ENCODE measurements around the gene SELPLG.
"Not testable (repeated sequence)": the region's sequence is repeated elsewhere in the genome, so short reads cannot be mapped to it uniquely, and the experiment has no call there.

SELPLG gene

GRCh38 chr12:108663324-108664015 lies 29.8 kb upstream of the SELPLG start:
- no peak for DNase-seq (ENCODE audit: low read depth in 1 of 2, low spot score in 1 of 2)
- TF ChIP-seq CTCF (IDR thresholded peaks at IDR 0.05; ENCODE audit: insufficient read depth, low read length) (no peak), REST (IDR thresholded peaks at IDR 0.05; ENCODE audit: insufficient replicate concordance, low read depth) (no peak), GABPA (IDR thresholded peaks at IDR 0.05; ENCODE audit: low read depth) (no peak), POLR2AphosphoS5 (IDR thresholded peaks at IDR 0.05; ENCODE audit: low read depth) (no peak), SPI1 (IDR thresholded peaks at IDR 0.05; ENCODE audit: borderline replicate concordance, low read depth) (no peak)
- Histone ChIP-seq H3K4me3 (replicated peaks; ENCODE audit: insufficient read depth, low read length) (no peak overlapping the region), H3K27ac (replicated peaks) (peak overlapping the region; percentile 62), H3K27me3 (ENCODE audit: insufficient read depth, poor library complexity, severe bottlenecking) (no peaks in the 10 kb centered on the region)

GRCh38 chr12:108658115-108658514 lies 24.4 kb upstream of the SELPLG start:
- DNase-seq (ENCODE audit: low read depth in 1 of 2, low spot score in 1 of 2); H3K27ac ChIP-seq (replicated peaks); H3K4me3 ChIP-seq (replicated peaks; ENCODE audit: insufficient read depth, low read length); H3K27me3 ChIP-seq (ENCODE audit: insufficient read depth, poor library complexity, severe bottlenecking): not testable (repeated sequence)

- Histone ChIP-seq H3K27ac (replicated peaks) (no peak overlapping the region), H3K27me3 (ENCODE audit: insufficient read depth, poor library complexity, severe bottlenecking) (no peaks in the 10 kb centered on the region), H3K4me3 (replicated peaks; ENCODE audit: insufficient read depth, low read length) (no peak overlapping the region)
- no peak for DNase-seq (ENCODE audit: low read depth in 1 of 2, low spot score in 1 of 2)
- TF ChIP-seq REST (IDR thresholded peaks at IDR 0.05; ENCODE audit: insufficient replicate concordance, low read depth) (no peak), SPI1 (IDR thresholded peaks at IDR 0.05; ENCODE audit: borderline replicate concordance, low read depth) (no peak), GABPA (IDR thresholded peaks at IDR 0.05; ENCODE audit: low read depth) (no peak), CTCF (IDR thresholded peaks at IDR 0.05; ENCODE audit: insufficient read depth, low read length) (no peak), POLR2AphosphoS5 (IDR thresholded peaks at IDR 0.05; ENCODE audit: low read depth) (no peak)
These were observed 23.5 kb upstream of the SELPLG start for GRCh38 chr12:108657130-108657745.

- not testable (repeated sequence) for H3K4me3 ChIP-seq (replicated peaks; ENCODE audit: insufficient read depth, low read length); DNase-seq (ENCODE audit: low read depth in 1 of 2, low spot score in 1 of 2); H3K27me3 ChIP-seq (ENCODE audit: insufficient read depth, poor library complexity, severe bottlenecking); H3K27ac ChIP-seq (replicated peaks)
These were observed 22.6 kb upstream of the SELPLG start for GRCh38 chr12:108656247-108656646.

GRCh38 chr12:108655812-108656175 lies 22.1 kb upstream of the SELPLG start:
- H3K4me3 ChIP-seq (replicated peaks; ENCODE audit: insufficient read depth, low read length); DNase-seq (ENCODE audit: low read depth in 1 of 2, low spot score in 1 of 2); H3K27ac ChIP-seq (replicated peaks); H3K27me3 ChIP-seq (ENCODE audit: insufficient read depth, poor library complexity, severe bottlenecking): not testable (repeated sequence)

- DNase-seq (ENCODE audit: low read depth in 1 of 2, low spot score in 1 of 2); H3K27ac ChIP-seq (replicated peaks); H3K4me3 ChIP-seq (replicated peaks; ENCODE audit: insufficient read depth, low read length); H3K27me3 ChIP-seq (ENCODE audit: insufficient read depth, poor library complexity, severe bottlenecking): not testable (repeated sequence)
These were observed 20.9 kb upstream of the SELPLG start for GRCh38 chr12:108654622-108655021.
